NCI-H748 (cell line): Measurements from ENCODE around the gene TSHZ3.

ENCODE experiments used
- DNase-seq: peaks from one replicate; lab custom pipeline; 2025; ENCODE audit not compliant: unreplicated experiment; lab: John Stamatoyannopoulos, UW

TSHZ3 gene

DNA sequence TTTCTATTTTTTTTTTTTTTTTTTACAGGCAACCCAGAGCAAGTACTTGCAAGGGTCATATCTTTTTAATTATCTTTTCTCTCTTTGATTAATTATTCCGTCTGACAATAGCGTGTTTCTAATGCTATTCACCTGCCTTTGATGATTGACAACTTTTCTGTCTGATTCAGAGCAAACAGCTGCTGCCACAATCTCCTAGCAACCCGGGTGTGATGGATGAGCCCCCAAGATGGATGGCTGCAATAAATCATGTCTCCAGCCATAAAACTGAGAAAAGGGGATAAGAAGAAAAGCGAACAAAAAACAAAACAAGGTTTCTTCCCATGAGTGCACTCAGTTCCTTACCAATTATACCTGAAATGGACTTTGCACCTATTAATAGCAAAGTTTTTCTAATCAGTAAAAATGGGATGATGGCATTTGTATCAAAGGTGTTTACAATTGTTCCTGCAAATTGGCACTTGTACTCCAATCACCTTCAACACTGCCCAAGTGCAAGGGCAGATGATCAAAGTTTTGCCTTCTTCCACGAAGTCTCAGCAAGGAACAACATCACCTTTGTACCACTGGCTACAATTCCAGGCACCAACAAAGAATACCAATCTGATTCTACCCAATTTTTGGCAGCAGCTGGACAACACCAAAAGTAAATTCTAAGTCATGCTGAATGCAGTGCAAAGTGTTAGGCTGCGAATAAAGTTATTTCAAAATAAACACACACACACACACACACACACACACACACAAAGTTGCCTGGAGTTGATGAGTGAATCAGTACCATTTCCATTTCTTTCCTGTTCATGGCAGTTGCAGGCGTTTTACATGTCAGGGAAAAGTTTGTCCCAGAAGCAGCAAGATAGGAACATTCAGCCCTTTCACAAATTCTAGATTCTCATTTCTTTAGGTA lies 12.0 kb downstream of the TSHZ3 start:
- no peak for DNase-seq

DNA sequence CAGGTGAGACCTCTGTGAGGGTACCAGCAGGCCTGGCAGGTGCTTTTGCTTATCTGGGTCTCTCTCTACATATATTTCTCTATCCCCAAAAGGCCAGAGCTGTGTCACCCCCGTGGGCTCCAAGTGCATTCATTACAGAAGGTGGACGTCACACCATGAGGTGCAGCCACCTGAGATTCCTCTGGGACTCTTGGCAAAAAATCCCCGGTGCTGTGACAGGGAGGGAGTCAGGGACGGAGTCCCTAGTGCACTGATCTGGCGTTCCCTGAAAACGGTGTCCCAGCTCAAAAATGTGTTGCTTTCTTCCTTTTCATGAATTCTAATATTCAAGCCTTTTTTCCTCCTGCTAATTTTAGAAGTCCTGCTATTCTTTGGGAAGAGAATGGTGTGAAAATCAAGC lies 13.5 kb downstream of the TSHZ3 start:
- DNase-seq: no peak

GRCh38 chr19:31334849-31335624 lies 14.2 kb downstream of the TSHZ3 start:
- no peak for DNase-seq

- no peak for DNase-seq
Measured at GRCh38 chr19:31334101-31334848, 15.0 kb downstream of the TSHZ3 start.

DNA sequence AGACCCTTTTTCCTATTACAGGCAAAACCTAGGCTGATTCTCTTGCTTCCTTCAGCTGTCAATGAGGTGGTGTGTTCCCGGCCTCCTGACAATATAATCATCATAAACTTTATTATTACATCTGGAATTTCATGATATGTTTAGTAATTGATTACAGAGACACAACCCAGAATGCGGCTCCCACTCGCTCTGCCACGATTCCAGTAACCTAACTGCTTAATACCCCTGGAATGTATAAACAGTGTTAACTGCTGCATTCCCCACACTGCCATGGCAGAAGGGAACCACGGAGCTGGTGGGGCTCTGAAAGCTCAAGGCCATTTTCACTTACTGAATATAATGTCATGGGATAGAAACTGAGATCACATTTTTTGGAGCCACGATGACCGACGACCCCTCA lies 17.1 kb downstream of the TSHZ3 start:
- no peak for DNase-seq

DNA sequence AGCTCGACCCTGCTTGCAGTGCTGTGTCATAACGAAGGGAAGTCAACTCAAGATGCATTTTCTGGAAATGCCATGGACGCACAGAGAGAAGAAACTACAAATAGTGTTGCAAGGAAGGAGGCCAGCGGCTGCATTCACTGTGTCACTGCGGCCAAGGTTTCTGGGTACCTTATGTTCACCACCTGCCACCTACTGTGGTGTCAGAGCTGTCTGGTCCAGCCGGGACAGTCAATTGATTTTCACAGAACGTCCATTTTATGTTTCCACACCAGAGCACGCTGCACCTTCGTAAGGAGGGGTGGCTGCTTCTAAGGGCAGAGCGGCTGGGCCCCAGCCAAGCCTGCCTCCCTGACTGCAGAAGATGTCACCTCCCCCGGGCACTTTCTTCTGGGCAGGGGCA lies 17.7 kb downstream of the TSHZ3 start:
- no peak for DNase-seq

DNA sequence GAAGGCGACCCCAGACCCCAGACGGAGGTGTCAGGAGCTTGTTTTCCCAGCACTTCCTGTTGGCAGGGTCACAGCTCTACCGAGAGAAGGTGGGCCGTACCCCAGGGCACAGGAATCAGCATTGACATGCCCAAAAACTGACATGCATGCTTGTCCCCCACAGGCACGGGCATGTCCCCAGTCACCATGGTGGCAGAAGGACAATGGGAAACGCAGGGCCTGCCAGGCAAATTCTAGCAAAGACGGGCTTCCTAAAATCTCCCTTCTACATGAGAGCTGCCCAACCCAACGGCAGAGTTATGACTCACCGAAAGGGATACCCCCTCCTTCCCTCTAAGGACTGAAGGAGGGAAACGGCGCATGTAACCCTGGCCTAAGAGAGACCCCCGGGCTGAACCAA lies 18.5 kb downstream of the TSHZ3 start:
- DNase-seq: no peak

GRCh38 chr19:31330237-31330636 lies 19.0 kb downstream of the TSHZ3 start:
- DNase-seq: no peak

- no peak for DNase-seq
Measured at GRCh38 chr19:31329819-31330218, 19.4 kb downstream of the TSHZ3 start.

DNA sequence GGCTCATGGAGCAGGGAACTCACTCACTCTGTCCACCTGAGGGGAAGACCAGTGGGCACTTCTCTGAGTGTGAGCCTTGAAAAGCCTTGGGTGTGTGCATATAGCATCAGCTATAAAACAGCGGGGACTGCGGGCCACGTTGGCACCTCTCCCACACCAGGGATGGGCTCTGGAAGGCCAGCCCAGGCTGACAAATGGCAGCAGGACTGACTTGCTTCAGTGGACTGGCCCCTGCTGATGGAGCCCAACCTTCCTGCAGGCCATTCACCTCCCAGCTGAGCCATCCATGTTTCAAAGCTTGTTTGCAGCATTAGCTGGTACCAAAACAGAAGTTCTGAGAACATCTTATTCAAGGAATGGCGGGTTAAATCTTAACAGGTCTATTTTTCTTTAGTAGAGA lies 21.0 kb downstream of the TSHZ3 start:
- DNase-seq: no peak

DNA sequence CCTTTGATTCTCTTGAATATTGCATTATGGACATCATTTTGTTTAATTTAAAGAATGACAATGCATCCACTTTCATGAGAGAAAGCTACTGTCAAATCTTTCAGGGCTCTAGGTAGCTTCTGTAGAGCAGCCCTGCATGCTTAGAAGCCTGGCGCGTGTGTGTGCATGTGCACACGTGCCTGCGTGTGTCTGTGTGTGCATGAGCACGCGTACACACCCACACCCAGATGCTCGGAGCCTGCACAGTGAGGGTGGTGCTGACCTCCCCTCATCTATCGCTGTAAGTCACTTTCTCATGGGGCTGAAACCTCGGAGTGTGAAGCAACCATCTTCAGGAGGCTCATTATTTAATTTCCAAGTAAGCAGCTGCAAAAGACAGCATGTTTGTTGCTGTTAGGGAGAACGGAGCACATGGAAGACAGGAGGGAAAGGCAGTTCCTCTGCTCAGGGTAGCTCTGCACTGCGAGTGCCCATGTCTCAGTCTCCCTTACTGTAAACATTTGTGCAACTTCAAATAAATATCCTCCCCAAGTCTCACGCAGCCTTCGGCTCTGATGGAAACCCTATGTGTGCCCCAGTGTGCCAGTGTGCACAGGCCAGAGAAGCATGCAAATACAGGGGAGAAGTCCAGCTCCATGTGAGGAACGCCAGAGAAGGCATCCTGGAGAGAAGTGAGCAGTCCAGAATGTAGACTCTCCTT lies 22.8 kb downstream of the TSHZ3 start:
- no peak for DNase-seq

DNA sequence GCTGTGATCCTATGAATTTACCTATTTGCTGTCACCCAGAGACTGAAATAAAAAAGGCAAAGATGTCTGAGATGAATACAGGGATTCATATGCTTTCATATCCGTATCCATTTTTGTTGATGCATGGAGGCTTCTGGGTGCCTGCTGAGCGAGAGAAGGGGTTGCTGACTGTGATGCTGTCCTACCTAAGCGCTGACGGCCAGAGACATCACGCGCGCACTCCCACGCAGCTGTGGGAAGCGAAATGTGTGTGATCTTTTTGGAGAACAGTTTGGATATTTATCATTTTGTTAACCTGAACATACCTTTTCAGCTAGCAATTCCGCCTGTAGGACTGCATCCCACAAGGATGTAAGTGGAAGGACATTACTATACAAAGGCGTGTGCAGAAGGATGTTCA lies 23.9 kb downstream of the TSHZ3 start:
- no peak for DNase-seq

GRCh38 chr19:31319465-31319864 lies 29.8 kb downstream of the TSHZ3 start:
- DNase-seq: no peak

DNA sequence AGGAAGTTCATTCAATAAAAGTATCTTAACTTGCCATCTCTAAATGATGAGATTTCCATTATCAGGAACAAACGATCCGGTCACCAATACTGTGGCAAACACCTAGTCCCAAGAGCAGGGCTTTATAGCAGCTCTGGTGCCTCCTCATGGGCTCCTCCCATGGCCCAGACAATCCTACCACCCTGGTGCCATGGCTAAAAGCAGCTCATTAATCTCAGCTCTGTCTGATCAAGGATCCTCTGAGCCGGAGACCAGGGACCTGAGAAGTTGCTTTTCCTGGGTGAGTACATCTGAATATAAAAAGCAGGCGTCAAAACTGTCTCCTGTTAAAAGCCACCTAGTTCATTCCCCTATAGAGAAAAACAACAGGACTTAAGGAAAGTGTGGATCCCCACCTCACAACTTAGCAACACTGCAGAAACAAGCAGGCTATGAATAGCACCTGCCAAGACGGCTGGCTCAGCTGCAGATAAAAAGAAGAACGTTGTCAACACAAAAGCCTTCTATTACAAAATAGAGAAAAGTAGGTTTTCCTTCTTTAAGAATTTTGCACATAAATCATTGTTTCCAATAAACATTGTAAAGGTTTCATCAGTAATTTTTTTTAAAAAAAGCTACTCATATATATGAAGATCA lies 30.3 kb downstream of the TSHZ3 start:
- no peak for DNase-seq

GRCh38 chr19:31317570-31317969 lies 31.7 kb downstream of the TSHZ3 start:
- DNase-seq: no peak

DNA sequence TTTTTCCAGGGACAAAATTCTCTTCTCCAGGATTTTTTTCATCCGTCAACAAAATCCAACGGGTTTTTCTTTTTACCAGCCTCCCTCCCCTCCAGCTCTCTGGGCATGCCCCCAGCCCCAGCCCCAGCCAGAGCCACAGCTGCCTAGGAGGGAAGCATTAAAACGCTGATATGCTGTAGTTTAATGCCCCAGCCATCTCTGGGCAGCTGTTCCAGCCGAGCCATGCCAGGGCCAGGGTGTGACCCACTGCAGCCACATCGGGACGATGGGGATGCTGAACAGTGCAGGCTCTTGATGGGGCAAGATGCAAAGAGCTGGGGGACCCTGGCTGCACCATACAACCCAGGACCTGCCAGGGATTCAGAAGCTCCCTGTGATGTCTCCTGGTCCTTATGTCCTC lies 32.1 kb downstream of the TSHZ3 start:
- no peak for DNase-seq

GRCh38 chr19:31316201-31316951 lies 32.9 kb downstream of the TSHZ3 start:
- no peak for DNase-seq

GRCh38 chr19:31315652-31316051 lies 33.6 kb downstream of the TSHZ3 start:
- no peak for DNase-seq

- no peak for DNase-seq
Measured at GRCh38 chr19:31314849-31315629, 34.2 kb downstream of the TSHZ3 start.
